ENCODE data around the gene GJB3. TPM values are rescaled to one million over a fixed set of nuclear protein-coding genes. Genes with fewer than 3 reads are reported as not detected.
"Not testable (repeated sequence)": the region's sequence is repeated elsewhere in the genome, so short reads cannot be mapped to it uniquely, and the experiment has no call there.

GJB3 gene
- 8.5 and 33.2 TPM in 2 replicates for total RNA-seq

GRCh38 chr1:34781071-34781843 is at the start of gene GJB3:
Gene GJB3 (plus strand): TSS chr1:34781214. CDS start chr1:34784763, 3,549 bp downstream.
- peak; percentile 27 for DNase-seq (ENCODE audit: low read depth)

DNA sequence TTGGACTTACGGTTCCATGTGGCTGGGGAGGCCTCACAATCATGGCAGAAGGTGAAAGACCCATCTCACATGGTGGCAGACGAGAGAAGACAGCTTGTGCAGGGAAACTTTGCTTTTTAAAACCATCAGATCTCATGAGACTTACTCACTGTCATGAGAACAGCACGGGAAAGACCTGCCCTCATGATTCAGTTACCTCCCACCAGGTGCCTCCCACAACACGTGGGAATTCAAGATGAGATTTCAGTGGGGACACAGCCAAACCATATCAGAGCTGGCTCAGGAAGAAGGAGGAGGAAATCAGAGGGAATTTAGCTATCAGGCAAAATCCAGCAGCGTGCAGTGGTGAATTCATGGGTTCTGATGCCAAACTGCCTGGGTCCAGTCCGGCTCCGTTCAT is 48.2 kb upstream of the GJB3 start:
- not testable (repeated sequence) for DNase-seq (ENCODE audit: low read depth)

GRCh38 chr1:34736692-34737091 is 44.3 kb upstream of the GJB3 start:
- no peak for DNase-seq (ENCODE audit: low read depth)

DNA sequence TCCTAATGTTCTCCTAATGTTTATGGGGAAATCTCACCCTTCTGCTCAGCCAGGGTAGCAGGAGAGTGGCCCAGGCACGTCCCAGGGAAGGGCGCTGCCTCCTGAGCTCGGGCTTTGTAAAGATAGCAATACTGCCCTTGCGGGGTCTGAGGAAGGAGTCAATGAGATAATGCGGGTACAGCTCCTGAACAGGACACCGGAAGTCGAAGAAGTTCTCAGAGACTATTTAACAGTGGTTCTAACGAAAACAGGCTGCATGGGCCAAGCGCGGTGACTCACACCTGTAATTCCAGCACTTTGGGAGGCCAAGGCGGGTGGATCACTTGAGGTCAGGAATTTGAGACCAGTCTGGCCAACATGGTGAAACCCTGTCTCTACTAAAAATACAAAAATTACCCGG is 43.8 kb upstream of the GJB3 start:
- not testable (repeated sequence) for DNase-seq (ENCODE audit: low read depth)

DNA sequence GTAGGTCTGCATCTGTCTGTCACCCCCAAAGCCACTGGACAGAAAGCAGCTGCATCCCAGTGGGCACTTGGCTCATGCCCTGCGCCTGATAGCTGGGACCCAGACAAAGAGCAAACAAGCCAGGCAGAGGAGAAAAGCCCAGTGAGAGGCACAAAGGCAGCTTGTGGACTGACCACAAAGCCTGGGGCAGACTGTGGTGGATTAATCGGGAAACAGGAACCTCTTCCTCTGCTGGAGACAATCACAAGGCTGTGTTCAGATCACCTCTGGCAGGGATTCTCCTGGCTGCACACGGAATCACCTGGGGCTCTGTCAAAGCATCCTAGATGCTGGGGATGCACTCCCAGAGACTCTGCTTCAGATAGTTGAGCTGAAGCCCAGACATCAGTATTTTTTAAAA is 41.4 kb upstream of the GJB3 start:
- no peak for DNase-seq (ENCODE audit: low read depth)

DNA sequence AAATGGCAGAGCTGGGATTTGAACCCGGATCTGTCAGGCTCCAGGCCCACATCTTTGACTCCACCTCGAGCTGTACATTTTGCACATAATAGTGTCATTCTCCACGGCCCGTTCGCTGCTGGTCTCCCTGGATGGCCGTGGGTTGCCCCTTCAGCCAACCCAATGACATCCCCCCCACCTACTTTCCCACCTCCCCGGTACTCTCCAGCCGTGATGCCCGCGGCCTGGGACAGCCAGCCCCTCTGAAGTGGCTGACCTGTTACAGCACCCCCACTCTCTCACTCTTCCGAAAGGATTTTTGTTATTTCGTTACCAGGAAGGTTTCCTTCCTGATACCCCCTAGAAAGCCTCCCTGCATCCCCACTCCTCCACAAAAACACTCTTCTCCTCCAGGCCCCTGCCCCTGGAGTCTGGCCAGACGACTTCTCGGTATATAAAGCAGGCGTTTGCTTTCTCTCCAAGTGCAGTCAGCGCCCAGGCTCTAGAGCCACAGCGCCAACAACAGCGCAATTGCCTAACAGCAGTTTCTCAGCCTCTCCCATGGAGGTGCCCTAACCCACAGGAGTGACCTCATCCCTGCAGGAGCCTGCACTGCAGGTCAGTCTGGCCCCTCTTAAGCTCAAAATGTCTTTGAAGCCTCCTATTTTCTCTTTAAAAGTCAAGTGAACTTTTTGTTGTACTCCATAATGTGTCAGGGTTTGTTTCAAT is 40.7 kb upstream of the GJB3 start:
- peak; percentile 21 for DNase-seq (ENCODE audit: low read depth)

GRCh38 chr1:34742667-34743270 is 38.2 kb upstream of the GJB3 start:
- DNase-seq (ENCODE audit: low read depth), result peak; percentile 26

- DNase-seq (ENCODE audit: low read depth), result no peak
Observed at GRCh38 chr1:34743775-34744174, 37.2 kb upstream of the GJB3 start.

DNA sequence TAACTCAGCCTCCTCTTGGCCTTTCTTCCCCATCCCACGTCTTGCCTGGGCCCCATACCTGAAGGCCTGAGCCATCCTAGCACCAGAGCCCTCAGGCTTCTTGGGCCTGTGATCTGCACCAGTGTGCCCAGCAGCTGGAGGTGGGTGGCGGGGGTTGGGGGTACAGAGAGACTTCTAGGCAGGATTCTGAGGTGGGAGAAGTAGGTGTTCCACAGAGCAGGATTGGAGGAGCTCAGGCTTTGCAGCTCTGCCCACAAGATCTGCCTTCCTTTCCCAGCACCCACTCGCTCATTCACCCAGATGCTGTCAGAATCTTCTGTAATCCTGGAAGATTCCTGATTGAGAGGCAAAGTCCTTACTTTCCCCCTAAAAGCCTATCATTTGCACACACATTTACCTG is 36.2 kb upstream of the GJB3 start:
- no peak for DNase-seq (ENCODE audit: low read depth)

DNA sequence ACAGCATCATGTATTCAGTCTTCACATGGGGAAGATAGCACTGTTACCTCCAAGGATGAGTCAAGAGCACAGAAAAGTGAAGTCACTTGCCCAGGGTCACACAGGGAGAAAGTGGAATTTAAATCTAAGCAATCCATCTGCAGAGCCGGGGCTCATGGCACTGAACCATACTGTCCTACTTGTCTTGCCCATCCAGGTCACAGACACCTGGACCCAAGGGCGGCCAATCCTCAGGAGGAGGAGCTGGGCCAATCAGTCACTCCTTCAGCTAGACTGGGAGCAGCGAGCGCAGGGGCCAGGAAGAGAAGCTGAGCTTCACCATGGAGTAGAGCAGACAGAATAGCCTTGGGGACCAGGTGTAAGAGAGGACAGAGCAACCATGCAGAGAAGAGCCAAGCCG is 35.3 kb upstream of the GJB3 start:
- DNase-seq (ENCODE audit: low read depth), result no peak

DNA sequence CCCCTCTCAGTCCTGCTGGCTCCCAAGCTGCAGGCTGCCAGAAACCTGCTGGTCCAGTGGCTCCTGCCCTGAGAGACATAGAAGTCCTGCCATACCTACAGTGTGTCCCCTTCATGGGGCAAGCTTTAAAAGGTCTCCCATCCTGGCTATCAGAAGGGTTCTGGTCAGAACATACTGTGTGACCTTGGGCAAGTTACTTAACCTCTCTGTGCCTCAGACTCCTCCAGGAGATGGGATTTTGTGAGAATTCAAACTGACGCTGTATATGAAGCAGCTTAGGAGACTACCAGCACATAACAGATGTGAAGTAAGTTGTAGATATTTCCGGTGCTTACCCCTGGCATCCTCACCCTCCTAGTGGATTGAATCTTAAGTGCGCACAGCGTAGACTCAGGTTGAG is 34.9 kb upstream of the GJB3 start:
- DNase-seq (ENCODE audit: low read depth), result no peak

DNA sequence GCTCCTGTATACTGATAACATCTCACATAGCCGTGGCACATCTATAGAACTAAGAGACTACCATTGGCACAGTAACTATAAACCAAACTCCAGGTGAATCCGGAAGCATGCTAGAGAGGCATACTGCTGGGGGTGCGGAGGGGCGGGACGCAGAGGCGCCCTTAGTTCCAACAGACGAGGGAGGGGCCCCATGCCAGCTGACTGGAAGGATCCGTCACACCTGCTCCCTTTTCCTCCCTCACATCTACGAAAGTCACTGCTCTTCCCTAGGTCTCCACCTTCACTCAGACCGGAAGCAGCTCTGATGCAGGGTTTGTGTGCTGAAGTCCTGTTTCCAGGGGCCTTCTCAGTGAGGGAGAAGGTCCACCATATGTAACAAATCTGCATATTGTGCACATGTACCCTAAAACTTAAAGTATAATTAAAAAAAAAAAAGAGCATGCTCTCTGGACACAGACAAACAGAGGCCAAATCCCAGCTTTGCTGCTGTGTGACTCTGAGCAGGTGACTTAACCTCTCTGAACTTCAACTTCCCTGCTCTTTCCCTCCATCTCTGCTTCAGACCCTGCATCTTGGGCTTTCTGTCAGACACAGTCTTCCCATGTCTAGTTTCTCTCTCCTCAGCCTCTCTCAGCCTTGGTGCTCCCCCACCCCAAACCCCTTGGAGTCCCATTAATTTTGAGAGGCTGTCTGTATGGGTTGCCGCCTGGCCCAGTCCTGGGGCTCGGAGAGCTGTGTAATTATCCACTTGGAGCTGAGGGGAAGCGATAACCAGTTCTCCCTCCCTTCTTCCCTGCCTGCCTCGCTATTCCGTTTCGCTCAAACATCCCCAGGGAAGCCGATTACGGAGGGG is 34.0 kb upstream of the GJB3 start:
- no peak for DNase-seq (ENCODE audit: low read depth)

DNA sequence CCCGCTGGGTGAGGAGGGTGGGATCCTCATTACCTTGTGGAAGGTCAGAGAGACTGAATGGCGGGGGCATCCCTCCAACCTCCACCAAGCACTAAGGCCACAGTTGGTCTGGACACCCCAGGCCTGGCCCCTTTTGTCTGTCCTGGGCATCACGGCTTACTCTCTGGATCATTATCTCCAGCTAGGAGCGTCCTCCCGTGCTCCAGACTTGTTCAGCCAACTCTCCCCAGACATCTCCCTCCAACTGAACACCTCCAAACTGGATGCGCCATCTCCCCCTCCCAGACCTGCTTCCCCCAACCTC is 33.4 kb upstream of the GJB3 start:
- DNase-seq (ENCODE audit: low read depth), result no peak

DNA sequence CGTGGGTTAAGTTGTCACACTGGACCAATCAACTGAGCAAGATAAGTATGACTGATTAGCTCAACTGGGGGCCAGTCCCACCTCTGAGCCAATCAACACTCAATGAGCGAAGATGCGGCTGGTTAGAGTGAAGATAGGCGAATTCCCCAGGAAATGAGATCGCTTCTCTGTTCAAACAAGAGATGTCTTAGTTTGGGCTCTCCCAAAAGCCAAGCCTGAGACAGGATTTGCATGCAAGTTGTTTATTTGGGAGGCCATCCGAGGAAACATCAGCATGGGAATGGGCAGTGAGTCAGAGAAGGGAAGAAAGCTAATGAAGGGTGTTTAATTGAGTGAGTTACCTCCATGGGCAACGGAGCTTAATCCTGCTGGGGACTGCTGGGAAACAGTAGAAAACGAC is 31.0 kb upstream of the GJB3 start:
- peak; percentile 46 for DNase-seq (ENCODE audit: low read depth)

GRCh38 chr1:34750610-34751009 is 30.4 kb upstream of the GJB3 start:
- peak; percentile 30 for DNase-seq (ENCODE audit: low read depth)

GRCh38 chr1:34753163-34753562 is 27.9 kb upstream of the GJB3 start:
- DNase-seq (ENCODE audit: low read depth), result peak; percentile 50

- no peak for DNase-seq (ENCODE audit: low read depth)
Observed at GRCh38 chr1:34754964-34755637, 25.9 kb upstream of the GJB3 start, which contains the start of gene GJB5. Gene GJB5 (plus strand): TSS chr1:34755047. CDS start chr1:34757331, 2,284 bp downstream.

DNA sequence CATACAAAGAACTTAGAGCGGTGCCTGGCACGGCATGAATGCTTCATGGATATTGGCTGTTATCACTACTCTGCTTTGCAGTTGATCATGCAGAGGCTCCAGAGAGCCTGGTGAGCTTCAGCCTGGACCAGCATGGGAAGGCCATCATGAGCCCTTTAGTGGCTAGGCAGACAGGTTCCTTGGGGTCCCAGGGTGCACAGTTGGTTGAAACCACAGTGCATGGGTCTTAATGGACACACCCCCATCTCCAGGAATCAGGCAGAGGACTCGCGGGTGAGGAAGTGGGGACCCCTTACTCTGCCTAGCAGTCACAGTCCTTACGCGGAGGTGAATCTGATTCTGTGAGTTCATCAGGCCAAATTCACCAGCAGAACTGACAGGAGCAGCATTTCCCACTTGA is 25.1 kb upstream of the GJB3 start:
- DNase-seq (ENCODE audit: low read depth), result no peak

DNA sequence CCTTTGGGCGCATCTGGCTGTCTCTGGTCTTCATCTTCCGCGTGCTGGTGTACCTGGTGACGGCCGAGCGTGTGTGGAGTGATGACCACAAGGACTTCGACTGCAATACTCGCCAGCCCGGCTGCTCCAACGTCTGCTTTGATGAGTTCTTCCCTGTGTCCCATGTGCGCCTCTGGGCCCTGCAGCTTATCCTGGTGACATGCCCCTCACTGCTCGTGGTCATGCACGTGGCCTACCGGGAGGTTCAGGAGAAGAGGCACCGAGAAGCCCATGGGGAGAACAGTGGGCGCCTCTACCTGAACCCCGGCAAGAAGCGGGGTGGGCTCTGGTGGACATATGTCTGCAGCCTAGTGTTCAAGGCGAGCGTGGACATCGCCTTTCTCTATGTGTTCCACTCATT is 23.6 kb upstream of the GJB3 start:
- no peak for DNase-seq (ENCODE audit: low read depth)

DNA sequence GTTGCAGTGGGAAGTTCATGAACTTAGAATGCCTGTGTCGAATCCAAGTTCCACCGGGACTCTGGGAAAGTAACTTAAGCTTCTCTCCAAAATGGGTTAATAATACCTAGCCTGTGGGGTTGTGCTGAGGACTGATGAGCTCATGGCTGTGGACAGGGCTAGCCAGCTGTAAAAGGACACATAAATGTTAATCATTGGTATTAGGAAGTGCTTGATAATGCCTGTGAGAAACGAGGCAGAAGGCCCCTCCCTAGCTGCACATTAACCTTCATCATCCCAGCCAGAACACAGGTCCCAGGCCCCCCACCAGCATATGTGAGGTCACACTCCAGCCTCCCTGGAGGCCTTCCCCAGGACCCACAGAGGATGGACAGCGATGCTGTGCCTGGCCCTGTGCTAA is 22.3 kb upstream of the GJB3 start:
- DNase-seq (ENCODE audit: low read depth), result peak; percentile 89

DNA sequence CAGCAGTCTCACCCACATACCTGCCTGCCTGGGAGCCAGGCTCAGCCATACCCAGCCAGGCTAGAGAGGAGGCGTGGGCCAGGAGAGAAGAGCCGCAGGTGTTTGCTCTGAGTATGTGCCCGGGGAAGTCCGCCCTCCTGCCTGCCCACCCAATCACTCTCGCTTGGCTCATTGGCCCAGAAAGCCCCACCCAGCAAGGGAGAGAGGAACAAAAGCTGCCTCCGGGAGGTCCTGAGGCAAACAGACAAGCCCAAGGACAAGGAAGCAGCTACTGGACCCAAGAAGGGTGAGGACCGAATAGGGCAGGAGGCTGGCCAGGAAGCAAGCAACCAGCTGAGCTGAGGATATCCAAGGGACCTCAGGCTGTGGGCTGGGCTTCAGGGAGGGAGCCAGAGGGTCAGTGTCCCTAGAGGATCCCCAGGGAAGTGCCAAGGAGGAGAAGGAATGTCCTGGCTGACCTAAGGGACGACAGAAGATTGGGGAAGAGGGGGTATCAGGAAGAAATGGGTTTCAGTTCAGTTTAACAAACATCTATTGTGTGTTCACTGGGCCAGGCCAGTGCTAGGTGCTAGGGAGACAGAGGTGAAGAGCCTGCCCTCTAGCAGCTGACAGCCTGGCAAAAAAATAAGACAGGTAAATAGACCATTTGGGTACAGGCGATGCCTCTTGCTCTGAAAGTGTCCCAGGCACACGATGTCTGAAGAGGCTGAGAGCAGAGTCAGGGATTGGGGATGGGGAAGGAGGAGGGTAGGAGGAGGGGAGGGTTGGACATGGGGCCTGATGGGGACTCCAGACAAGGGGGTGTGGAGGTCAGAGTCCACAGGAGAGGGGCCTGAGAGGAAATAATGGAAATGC is 21.3 kb upstream of the GJB3 start, which contains the start of gene GJB4:
Gene GJB4 (plus strand): TSS at position 238 of the 855 bp plus-strand sequence. CDS start 1,515 bp downstream, outside the sequence.
- DNase-seq (ENCODE audit: low read depth), result no peak

All from renal cortical epithelial cell (primary cell).